Spleen (tissue), 11 donors: ENCODE data around the gene METTL24. TPM values are rescaled to one million over a fixed set of nuclear protein-coding genes. Genes with fewer than 3 reads are reported as not detected.

Experiments
- DNase-seq: peaks from one replicate; pipeline ENCODE4 v3.0.0-alpha.2; 2020
- H3K27ac ChIP-seq, 8 donors: fragments of 200-600 bp; sonication (generic) in 7 of 8; 1 replicate in 4 of 8; 2 replicates in 4 of 8; pipeline versions ENCODE4 v1.5.0 to v1.8.0; 2016 to 2021; ENCODE audit warnings: inconsistent platforms in 4 of 8, mild to moderate bottlenecking in 4 of 8, moderate library complexity in 1 of 8
- H3K27me3 ChIP-seq, 7 donors: fragments of 200-600 bp; sonication (generic) in 6 of 7; replicated peaks in 1 of 7; 1 replicate in 4 of 7; 2 replicates in 3 of 7; pipeline versions ENCODE4 v1.5.0 to v1.8.0; 2016 to 2021; ENCODE audit warnings: inconsistent platforms in 3 of 7, mild to moderate bottlenecking in 1 of 7
- H3K36me3 ChIP-seq, 6 donors: fragments of 200-600 bp; sonication (generic) in 5 of 6; 1 replicate in 4 of 6; 2 replicates in 2 of 6; pipeline versions ENCODE4 v1.5.0 to v1.8.0; 2016 to 2021; ENCODE audit warnings: inconsistent platforms in 2 of 6
- H3K4me1 ChIP-seq, 6 donors: fragments of 200-600 bp; sonication (generic) in 5 of 6; 1 replicate in 3 of 6; 2 replicates in 3 of 6; pipeline versions ENCODE4 v1.5.0 to v1.8.0; 2016 to 2021; ENCODE audit warnings: inconsistent platforms in 3 of 6
- H3K4me3 ChIP-seq, 8 donors: fragments of 200-600 bp; sonication (generic) in 7 of 8; 1 replicate in 4 of 8; 2 replicates in 4 of 8; pipeline versions ENCODE4 v1.5.0 to v1.8.0; 2016 to 2021; ENCODE audit warnings: inconsistent platforms in 4 of 8, mild to moderate bottlenecking in 4 of 8, moderate library complexity in 2 of 8
- H3K9me3 ChIP-seq, 8 donors: fragments of 200-600 bp; sonication (generic) in 7 of 8; 1 replicate in 4 of 8; 2 replicates in 4 of 8; pipeline versions ENCODE4 v1.5.0 to v1.8.0; 2016 to 2021; ENCODE audit warnings: inconsistent platforms in 4 of 8
- POLR2A ChIP-seq, 3 donors: fragments of 450-650 bp; IDR thresholded peaks; one replicate each; pipeline ENCODE4 v1.5.1; 2017; ENCODE audit warnings: antibody characterized with exemption in 3 of 3, mild to moderate bottlenecking in 1 of 3
- POLR2AphosphoS5 ChIP-seq, 3 donors: sonication (generic); formaldehyde crosslinking; IDR thresholded peaks; one replicate each; pipeline ENCODE4 v1.5.1; 2017; ENCODE audit warnings: antibody characterized with exemption in 3 of 3
- WGBS, 5 donors: extraction: QIAGEN DNeasy Blood & Tissue Kit in 3 of 5; methylation state at CpG; one replicate each; pipeline versions ENCODE4 v1.1.5 to v1.1.7; 2013 to 2018; 5-methylcytosine and 5-hydroxymethylcytosine counted together
- intact Hi-C: fragments of 100-400 bp; cut with DNase I; formaldehyde crosslinking; loops from one replicate; pipeline ENCODE4 v1.15.0; 2023; ENCODE audit warnings: low total_unique reads
- polyA plus RNA-seq, 3 donors: library from polyadenylated mRNA; stranded (reverse); fragments of 200-250 nt; gene quantifications; one replicate each; pipeline ENCODE4 v1.2.1, GENCODE V29; 2013
- total RNA-seq, 7 donors: library from RNA; depleted of rRNA in 3 of 7; stranded (reverse); fragments of >200 nt in 3 of 7; fragmentation: NEBNext Ultra II Directional in 4 of 7; extraction: Animal tissue kit (Norgen Biotek cat#: 25700) in 4 of 7; gene quantifications; one replicate each; pipeline versions ENCODE4 v1.1.0 to v1.2.1, GENCODE V29; 2016 to 2021
- TF ChIP-seq, protein P1 (sequence below), 11 experiments: fragments of 200-600 bp in 7 of 11; fragments of 450-650 bp in 4 of 11; sonication (generic) in 4 of 11; IDR thresholded peaks in 8 of 11; conservative IDR thresholded peaks in 3 of 11; 1 replicate in 7 of 11; 2 replicates in 4 of 11; pipeline versions ENCODE4 v1.4.0 to v1.8.0; 2016 to 2021; ENCODE audit warnings: antibody characterized with exemption in 11 of 11, inconsistent platforms in 4 of 11, mild to moderate bottlenecking in 1 of 11
- donor health status: healthy with polysubstance abuse.
- donor health status: DM: no; HTN: no; CAD: no; lungs with moderate emphysema.
- donor health status: DM: no; HTN: no; CAD: no.
- donor health status: Bipolar disorder and iron deficiency.
- donor health status: healthy.
- donor health status: DM: no; HTN: no; CAD: no.
- donor health status: DM: yes; HTN: yes; CAD: no.

The METTL24 gene
- total and polyA plus RNA-seq, 10 donors, result 0.67 to 1.2 (median 0.98) TPM; not detected in 5

DNA sequence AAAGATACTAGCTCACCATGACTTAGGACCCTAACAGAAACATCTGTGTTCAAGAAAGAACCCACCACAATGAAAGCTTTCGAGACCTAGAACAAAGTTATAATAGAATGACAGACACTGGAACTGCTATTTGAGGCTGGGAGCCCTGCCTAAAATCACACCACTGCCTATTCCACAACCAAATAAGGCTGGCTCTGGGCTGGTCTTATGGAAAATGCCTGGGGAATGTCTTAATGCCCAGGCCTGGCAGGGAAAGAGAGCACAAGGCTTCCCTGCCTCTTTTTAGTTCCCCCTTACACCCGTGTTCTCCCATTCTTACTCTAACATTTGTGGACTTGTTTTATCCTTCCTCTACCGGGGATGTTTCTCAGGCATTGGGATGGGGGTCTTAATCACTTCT is 5.6 kb upstream of the METTL24 start:
- Histone ChIP-seq H3K9me3 (no peaks in the 10 kb centered on the region), H3K27ac (no peak overlapping the region), H3K4me3 (no peak overlapping the region), H3K4me1 (no peaks in the 10 kb centered on the region), H3K36me3 (no peaks in the 10 kb centered on the region), H3K27me3 (peaks cover 0 to 23% (median 7%) of the 10 kb centered on the region in 7 donors)
- TF ChIP-seq POLR2A (IDR thresholded peaks at IDR 0.05), result no peak
- TF ChIP-seq, protein P1, sequence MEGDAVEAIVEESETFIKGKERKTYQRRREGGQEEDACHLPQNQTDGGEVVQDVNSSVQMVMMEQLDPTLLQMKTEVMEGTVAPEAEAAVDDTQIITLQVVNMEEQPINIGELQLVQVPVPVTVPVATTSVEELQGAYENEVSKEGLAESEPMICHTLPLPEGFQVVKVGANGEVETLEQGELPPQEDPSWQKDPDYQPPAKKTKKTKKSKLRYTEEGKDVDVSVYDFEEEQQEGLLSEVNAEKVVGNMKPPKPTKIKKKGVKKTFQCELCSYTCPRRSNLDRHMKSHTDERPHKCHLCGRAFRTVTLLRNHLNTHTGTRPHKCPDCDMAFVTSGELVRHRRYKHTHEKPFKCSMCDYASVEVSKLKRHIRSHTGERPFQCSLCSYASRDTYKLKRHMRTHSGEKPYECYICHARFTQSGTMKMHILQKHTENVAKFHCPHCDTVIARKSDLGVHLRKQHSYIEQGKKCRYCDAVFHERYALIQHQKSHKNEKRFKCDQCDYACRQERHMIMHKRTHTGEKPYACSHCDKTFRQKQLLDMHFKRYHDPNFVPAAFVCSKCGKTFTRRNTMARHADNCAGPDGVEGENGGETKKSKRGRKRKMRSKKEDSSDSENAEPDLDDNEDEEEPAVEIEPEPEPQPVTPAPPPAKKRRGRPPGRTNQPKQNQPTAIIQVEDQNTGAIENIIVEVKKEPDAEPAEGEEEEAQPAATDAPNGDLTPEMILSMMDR (IDR thresholded peaks at IDR 0.05 in 8 of 11, conservative IDR thresholded peaks at IDR 0.05 in 3 of 11), result no peak
- TF ChIP-seq POLR2AphosphoS5 (IDR thresholded peaks at IDR 0.05), result no peak
- WGBS, 5 donors, result 62 to 94% (median 89%) methylated on average over 3 of the region's 3 CpGs
- no peak for DNase-seq
- intact Hi-C loops, result no loop called here

DNA sequence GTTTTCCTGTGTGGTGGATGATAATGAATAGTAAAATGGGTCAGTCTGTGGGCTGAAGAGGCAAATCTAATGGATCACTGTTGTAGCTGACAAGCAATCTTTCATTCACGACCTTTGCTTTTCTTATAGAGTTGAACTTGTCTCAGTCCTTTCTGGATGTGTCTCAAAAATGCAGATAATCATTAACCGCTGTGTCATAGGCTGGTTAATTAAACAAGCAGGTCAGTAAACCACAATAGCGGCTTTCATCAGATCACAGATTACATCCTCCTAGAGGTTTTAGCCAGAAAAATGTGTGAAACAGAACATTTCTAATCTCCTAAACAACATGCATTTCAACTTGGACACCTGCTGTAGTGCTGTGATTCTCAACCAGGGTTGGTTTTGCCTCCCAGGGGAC is 2.5 kb upstream of the METTL24 start:
- Histone ChIP-seq H3K4me3 (no peak overlapping the region), H3K36me3 (no peaks in the 10 kb centered on the region), H3K4me1 (peaks cover 0 to 15% (median 11%) of the 10 kb centered on the region in 6 donors), H3K9me3 (no peaks in the 10 kb centered on the region), H3K27ac (no peak overlapping the region), H3K27me3 (peaks cover 0 to 50% (median 26%) of the 10 kb centered on the region in 7 donors)
- intact Hi-C loops, result no loop called here
- TF ChIP-seq POLR2A (IDR thresholded peaks at IDR 0.05) (no peak), POLR2AphosphoS5 (IDR thresholded peaks at IDR 0.05) (no peak)
- WGBS, 5 donors, result 81 to 90% (median 82%) methylated on average over 3 of the region's 3 CpGs
- DNase-seq, result no peak

DNA sequence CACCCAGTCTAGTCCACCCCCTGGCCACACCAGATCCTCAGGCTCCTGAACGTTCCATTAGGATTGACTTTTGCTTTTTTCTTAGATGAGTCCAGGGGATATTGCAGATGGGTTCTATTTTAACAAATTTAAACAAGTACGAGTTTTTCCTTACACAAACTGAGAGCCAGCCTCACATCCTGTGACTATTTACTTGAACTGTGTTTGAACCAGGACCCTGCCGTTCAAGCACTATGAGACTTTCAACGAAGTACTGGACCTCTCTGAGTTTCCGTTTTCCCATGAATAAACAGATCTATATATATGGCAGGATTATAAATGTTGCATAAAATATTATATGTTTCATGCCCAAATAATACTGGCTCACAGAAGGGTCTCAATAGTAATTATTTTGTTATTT is 1.4 kb upstream of the METTL24 start:
- H3K27me3 ChIP-seq, result peaks cover 0 to 50% (median 26%) of the 10 kb centered on the region in 7 donors
- no peaks in the 10 kb centered on the region for H3K9me3 ChIP-seq
- intact Hi-C loops, result no loop called here
- H3K4me3 ChIP-seq, result no peak overlapping the region
- no peaks in the 10 kb centered on the region for H3K36me3 ChIP-seq
- 82 to 94% (median 87%) methylated on average over 5 of the region's 5 CpGs for WGBS, 5 donors
- H3K27ac ChIP-seq, result no peak overlapping the region
- H3K4me1 ChIP-seq, result peaks cover 0 to 15% (median 11%) of the 10 kb centered on the region in 6 donors
- TF ChIP-seq, protein P1 (IDR thresholded peaks at IDR 0.05 in 8 of 11, conservative IDR thresholded peaks at IDR 0.05 in 3 of 11), result no peak
- DNase-seq, result no peak

DNA sequence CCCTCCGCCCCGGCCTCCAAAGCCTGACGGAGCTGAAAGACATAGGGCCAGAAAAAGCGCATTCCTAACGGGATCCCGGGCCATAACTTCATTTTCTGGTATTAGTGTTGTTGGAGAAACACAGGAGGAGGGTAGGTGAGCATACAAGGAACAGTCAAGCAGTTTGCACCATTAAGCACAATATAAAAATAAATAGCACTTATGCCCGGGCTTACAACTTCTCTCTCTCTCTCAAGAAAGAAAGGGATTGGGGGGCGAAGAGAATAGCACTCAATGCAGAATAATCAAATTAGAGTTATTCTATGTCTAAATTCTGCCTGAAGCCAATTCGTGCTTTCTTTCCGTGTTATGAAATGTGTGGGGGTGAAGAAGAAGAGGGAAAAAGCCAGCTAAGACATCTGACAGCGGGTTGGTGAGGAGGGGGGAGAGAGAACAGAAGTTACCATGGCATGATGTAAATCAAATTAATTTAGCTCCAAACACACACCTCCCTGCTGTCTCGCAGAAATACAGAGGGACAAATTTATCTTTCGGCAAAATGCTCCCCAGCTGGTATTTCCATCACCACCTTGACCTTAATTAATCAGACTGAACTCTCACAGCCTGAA is 508 bp upstream of the METTL24 start:
- Histone ChIP-seq H3K27ac (no peak overlapping the region), H3K9me3 (no peaks in the 10 kb centered on the region), H3K4me1 (peaks cover 0 to 15% (median 11%) of the 10 kb centered on the region in 6 donors), H3K4me3 (peak overlapping the region; percentile 27 to 72 (median 45)), H3K27me3 (peaks cover 0 to 50% (median 26%) of the 10 kb centered on the region in 7 donors), H3K36me3 (no peaks in the 10 kb centered on the region)
- DNase-seq, result no peak
- WGBS, 5 donors, result 35 to 52% (median 45%) methylated on average over 11 to 13 of the region's 13 CpGs
- TF ChIP-seq, protein P1 (IDR thresholded peaks at IDR 0.05 in 8 of 11, conservative IDR thresholded peaks at IDR 0.05 in 3 of 11), result no peak
- TF ChIP-seq POLR2AphosphoS5 (IDR thresholded peaks at IDR 0.05) (no peak), POLR2A (IDR thresholded peaks at IDR 0.05) (no peak)
- intact Hi-C loops, result no loop called here
